Activated CD8-positive, alpha-beta T cell treated with anti-CD3 and anti-CD28 coated beads for 36 hours (primary cell): Measurements from ENCODE around the gene CYB5R3. TPM values are rescaled to one million over a fixed set of nuclear protein-coding genes. Genes with fewer than 3 reads are reported as not detected.

ENCODE experiments used
- ATAC-seq: fragments of 200-7000 bp; cut with Tn5 transposase; one replicate; pipeline ENCODE4 v1.10.0; 2021; ENCODE audit warnings: mild to moderate bottlenecking, moderate library complexity
- CTCF ChIA-PET: fragments of 350-600 bp; sonication (Branson Sonifier 250); formaldehyde crosslinking; loops from one replicate; lab custom pipeline; 2021; ENCODE audit warnings: antibody characterized with exemption; lab: Charles Lee
- POLR2A ChIA-PET: fragments of 350-600 bp; sonication (Branson Sonifier 250); formaldehyde crosslinking; loops from one replicate; lab custom pipeline; 2021; ENCODE audit warnings: antibody characterized with exemption; lab: Charles Lee
- DNase-seq: peaks from one replicate; pipeline ENCODE4 v3.0.0-alpha.2; 2020
- H3K27ac Mint-ChIP-seq: one replicate; pipeline ENCODE4 v1.8.0; 2021; ENCODE audit warnings: mild to moderate bottlenecking, mixed read lengths
- H3K27me3 Mint-ChIP-seq: one replicate; pipeline ENCODE4 v1.8.0; 2021; ENCODE audit warnings: mixed read lengths
- H3K36me3 Mint-ChIP-seq: one replicate; pipeline ENCODE4 v1.8.0; 2021; ENCODE audit warnings: low read depth, mixed read lengths
- H3K4me1 Mint-ChIP-seq: one replicate; pipeline ENCODE4 v1.8.0; 2021; ENCODE audit warnings: low read depth, mixed read lengths
- H3K4me3 Mint-ChIP-seq: one replicate; pipeline ENCODE4 v1.8.0; 2021; ENCODE audit warnings: mild to moderate bottlenecking, moderate library complexity, mixed read lengths
- H3K9me3 Mint-ChIP-seq: one replicate; pipeline ENCODE4 v1.8.0; 2021; ENCODE audit warnings: mixed read lengths
- intact Hi-C: fragments of 100-400 bp; cut with micrococcal nuclease; formaldehyde crosslinking; loops from one replicate; pipeline ENCODE4 v1.10.0; 2022
- total RNA-seq, 2 experiments: library from RNA; stranded (reverse); gene quantifications; one replicate each; pipeline ENCODE4 v1.2.3, GENCODE V29; 2021
- TF ChIP-seq, protein P1 (sequence below): fragments of 200-600 bp; IDR thresholded peaks from one replicate; pipeline ENCODE4 v1.8.0; 2022; ENCODE audit warnings: antibody characterized with exemption, mild to moderate bottlenecking

CYB5R3 gene
- total RNA-seq, 2 experiments from 2014 or later = 64.2 to 64.3 TPM

DNA sequence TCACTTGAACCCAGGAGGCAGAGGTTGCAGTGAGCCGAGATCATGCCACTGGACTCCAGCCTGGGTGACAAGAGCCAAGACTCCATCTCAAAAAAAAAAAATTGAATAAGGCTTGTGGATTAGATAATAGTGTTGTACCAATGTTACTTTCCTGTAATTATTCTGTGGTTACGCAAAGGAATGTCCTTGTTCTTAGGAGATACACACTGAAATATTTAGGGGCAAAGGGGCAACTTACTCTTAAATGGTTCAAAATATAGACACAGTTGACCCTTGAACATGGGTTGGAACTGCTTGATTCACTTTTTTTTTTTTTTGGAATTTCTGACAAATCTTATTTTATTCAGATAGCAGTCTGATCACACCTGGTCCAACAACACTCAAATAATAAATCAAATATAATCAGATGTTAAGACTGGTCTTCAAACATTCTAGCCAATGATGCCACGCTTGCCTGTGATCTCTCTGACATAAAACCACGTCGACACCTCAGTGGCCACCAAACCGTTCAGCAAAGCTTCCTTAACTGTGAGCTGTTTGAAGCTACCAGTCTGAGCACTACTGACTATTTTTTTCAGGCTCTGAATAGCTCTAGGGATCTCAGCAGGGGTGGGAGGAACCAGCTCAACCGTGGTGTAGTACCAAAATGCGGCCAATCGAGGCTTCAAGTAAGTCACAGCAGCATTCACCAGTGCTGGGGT is 9.5 kb downstream of the CYB5R3 start:
- TF ChIP-seq, protein P1, sequence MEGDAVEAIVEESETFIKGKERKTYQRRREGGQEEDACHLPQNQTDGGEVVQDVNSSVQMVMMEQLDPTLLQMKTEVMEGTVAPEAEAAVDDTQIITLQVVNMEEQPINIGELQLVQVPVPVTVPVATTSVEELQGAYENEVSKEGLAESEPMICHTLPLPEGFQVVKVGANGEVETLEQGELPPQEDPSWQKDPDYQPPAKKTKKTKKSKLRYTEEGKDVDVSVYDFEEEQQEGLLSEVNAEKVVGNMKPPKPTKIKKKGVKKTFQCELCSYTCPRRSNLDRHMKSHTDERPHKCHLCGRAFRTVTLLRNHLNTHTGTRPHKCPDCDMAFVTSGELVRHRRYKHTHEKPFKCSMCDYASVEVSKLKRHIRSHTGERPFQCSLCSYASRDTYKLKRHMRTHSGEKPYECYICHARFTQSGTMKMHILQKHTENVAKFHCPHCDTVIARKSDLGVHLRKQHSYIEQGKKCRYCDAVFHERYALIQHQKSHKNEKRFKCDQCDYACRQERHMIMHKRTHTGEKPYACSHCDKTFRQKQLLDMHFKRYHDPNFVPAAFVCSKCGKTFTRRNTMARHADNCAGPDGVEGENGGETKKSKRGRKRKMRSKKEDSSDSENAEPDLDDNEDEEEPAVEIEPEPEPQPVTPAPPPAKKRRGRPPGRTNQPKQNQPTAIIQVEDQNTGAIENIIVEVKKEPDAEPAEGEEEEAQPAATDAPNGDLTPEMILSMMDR = no peak
- CTCF ChIA-PET = interaction anchor here (0.9 to 1.4 kb wide), 2 partner anchors 8 to 18 kb away, joined by 4 read pairs; no protein-coding TSS in a partner anchor

DNA sequence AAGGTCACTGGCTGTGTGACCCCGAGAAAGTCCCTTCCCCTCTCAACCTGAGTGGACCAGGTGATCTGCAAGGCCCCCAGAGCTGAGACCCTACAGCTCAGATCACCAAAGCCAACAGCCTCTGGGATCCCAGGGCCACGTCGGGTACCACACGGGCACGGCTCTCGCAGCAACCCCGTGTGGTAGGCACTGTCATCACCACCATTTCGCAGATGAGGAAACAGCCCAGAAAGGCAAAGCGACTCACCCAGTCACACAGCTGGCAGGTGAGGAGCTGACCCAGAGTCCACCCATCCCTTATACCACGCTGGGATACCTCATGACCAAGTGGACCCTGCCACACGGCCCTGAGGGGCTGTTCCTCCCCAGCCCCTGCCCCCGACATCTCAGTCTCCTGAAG is 11.6 kb downstream of the CYB5R3 start:
- ChIA-PET POLR2A (interaction anchor here (1.0 to 3.5 kb wide), 3 partner anchors 9 to 22 kb away, joined by 3 to 18 read pairs (median 3); partner anchors contain the start of genes CYB5R3 and POLDIP3), CTCF (interaction anchor here (1.0 kb wide), 1 partner anchor 16 kb away, joined by 6 read pairs; no protein-coding TSS in a partner anchor)
- intact Hi-C loops = no loop called here
- TF ChIP-seq, protein P1 = no peak
- no peak for DNase-seq
- no peak for ATAC-seq
- Mint-ChIP-seq H3K4me1 (peaks cover 8% of the 10 kb centered on the region), H3K36me3 (peaks cover 8% of the 10 kb centered on the region), H3K27ac (no peak overlapping the region), H3K4me3 (no peak overlapping the region), H3K9me3 (no peaks in the 10 kb centered on the region), H3K27me3 (no peaks in the 10 kb centered on the region)

More for the DNA sequence above, 9.5 kb downstream of the CYB5R3 start:
- peaks cover 16% of the 10 kb centered on the region for H3K4me1 Mint-ChIP-seq
- DNase-seq = no peak
- peaks cover 3% of the 10 kb centered on the region for H3K36me3 Mint-ChIP-seq
- intact Hi-C loops = no loop called here
- no peak overlapping the region for H3K27ac Mint-ChIP-seq
- H3K4me3 Mint-ChIP-seq = no peak overlapping the region
- POLR2A ChIA-PET = interaction anchor here (0.8 kb wide), 1 partner anchor 9 kb away, joined by 5 read pairs; the partner anchor contains the start of gene CYB5R3
- H3K9me3 Mint-ChIP-seq = no peaks in the 10 kb centered on the region
- H3K27me3 Mint-ChIP-seq = no peaks in the 10 kb centered on the region
- no peak for ATAC-seq

DNA sequence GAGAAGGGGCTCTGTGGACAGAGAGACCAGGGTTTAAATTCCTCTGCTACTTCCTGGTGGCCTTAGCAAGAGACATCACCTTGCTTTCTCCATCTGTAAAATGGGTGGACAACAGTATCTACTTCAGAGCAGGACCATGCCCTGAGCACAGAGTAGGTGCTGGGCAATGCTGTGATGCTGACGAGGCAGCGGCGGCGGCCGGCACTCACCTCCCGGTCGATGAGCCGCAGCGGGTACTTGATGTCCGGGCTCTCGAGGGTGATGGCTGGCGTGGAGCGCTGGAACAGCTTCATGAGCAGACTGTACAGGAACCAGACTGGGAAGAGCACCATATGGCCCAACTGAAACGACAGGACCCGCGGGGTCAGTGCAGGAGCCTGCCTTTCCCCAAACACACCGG is 12.7 kb downstream of the CYB5R3 start:
- intact Hi-C loops = no loop called here

DNA sequence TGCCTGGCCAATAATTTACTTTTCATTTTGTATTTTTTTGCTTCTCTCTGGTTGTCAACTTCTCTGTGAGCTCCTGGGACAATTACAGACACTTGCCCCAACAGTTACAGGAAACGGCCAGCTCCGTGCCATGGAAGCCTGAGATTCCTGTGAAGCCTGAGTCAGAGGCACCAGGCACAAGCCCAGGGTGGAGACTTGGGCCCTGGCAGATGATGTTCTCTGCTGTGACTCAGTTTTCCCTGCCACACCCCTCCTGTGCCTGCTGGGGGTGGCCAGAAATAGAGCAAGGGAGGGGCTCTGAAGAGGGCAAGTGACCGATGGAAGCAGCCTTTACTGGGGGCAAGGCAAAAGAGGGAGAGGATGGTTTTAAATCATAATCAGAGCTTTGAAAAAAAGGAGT is 13.7 kb downstream of the CYB5R3 start:
- TF ChIP-seq, protein P1 = no peak
- no peak for ATAC-seq
- POLR2A ChIA-PET = interaction anchor here (1.1 to 3.5 kb wide), 3 partner anchors 9 to 20 kb away, joined by 3 to 18 read pairs (median 4); partner anchors contain the start of gene POLDIP3

More for the DNA sequence above, 12.7 kb downstream of the CYB5R3 start:
- no peaks in the 10 kb centered on the region for H3K9me3 Mint-ChIP-seq
- ChIA-PET POLR2A (interaction anchor here (1.0 to 3.5 kb wide), 3 partner anchors 10 to 21 kb away, joined by 3 to 18 read pairs (median 4); partner anchors contain the start of gene POLDIP3), CTCF (interaction anchor here (1.0 kb wide), 1 partner anchor 15 kb away, joined by 6 read pairs; no protein-coding TSS in a partner anchor)
- TF ChIP-seq, protein P1 = no peak
- H3K4me1 Mint-ChIP-seq = peaks cover 8% of the 10 kb centered on the region
- ATAC-seq = no peak
- no peak overlapping the region for H3K27ac Mint-ChIP-seq
- H3K27me3 Mint-ChIP-seq = no peaks in the 10 kb centered on the region
- DNase-seq = no peak
- H3K4me3 Mint-ChIP-seq = no peak overlapping the region
- H3K36me3 Mint-ChIP-seq = peaks cover 12% of the 10 kb centered on the region

DNA sequence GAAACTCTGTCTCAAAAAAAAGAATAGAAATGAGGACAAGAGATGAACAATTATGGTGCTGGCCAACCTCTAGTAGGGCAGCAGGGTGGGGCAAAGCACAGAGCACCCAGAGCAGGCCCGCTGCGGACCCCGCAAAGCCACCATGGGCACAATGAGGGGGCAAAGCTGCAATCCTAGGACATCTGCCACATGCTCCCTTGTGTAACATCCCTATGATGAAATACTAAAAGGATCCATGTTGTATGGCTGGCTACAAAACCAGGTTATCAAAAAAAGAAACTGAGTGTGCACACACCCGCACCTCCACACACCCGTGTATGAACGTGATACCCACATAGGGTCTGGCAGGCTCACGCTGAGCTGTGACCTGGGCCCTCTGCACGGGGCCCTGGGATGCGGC is 16.2 kb downstream of the CYB5R3 start:
- Mint-ChIP-seq H3K9me3 (no peaks in the 10 kb centered on the region), H3K27ac (no peak overlapping the region), H3K36me3 (peaks cover 14% of the 10 kb centered on the region), H3K4me3 (no peak overlapping the region), H3K4me1 (peaks cover 8% of the 10 kb centered on the region), H3K27me3 (no peaks in the 10 kb centered on the region)
- POLR2A ChIA-PET = no interaction called here
- DNase-seq (no peak), ATAC-seq (no peak)
- TF ChIP-seq, protein P1 = no peak
- CTCF ChIA-PET = no interaction called here
- intact Hi-C loops = no loop called here

More for the DNA sequence above, 13.7 kb downstream of the CYB5R3 start:
- intact Hi-C loops = no loop called here
- no peak for DNase-seq
- CTCF ChIA-PET = no interaction called here
- no peaks in the 10 kb centered on the region for H3K9me3 Mint-ChIP-seq
- peaks cover 8% of the 10 kb centered on the region for H3K4me1 Mint-ChIP-seq
- no peaks in the 10 kb centered on the region for H3K27me3 Mint-ChIP-seq
- H3K36me3 Mint-ChIP-seq = peaks cover 12% of the 10 kb centered on the region
- H3K4me3 Mint-ChIP-seq = no peak overlapping the region
- H3K27ac Mint-ChIP-seq = no peak overlapping the region
